ENCODE measurements around the gene TBXAS1.

GRCh38 chr7:139799586-139799985 is 29.5 kb upstream of the TBXAS1 start:
- TF ChIP-seq, protein P1, sequence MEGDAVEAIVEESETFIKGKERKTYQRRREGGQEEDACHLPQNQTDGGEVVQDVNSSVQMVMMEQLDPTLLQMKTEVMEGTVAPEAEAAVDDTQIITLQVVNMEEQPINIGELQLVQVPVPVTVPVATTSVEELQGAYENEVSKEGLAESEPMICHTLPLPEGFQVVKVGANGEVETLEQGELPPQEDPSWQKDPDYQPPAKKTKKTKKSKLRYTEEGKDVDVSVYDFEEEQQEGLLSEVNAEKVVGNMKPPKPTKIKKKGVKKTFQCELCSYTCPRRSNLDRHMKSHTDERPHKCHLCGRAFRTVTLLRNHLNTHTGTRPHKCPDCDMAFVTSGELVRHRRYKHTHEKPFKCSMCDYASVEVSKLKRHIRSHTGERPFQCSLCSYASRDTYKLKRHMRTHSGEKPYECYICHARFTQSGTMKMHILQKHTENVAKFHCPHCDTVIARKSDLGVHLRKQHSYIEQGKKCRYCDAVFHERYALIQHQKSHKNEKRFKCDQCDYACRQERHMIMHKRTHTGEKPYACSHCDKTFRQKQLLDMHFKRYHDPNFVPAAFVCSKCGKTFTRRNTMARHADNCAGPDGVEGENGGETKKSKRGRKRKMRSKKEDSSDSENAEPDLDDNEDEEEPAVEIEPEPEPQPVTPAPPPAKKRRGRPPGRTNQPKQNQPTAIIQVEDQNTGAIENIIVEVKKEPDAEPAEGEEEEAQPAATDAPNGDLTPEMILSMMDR (IDR thresholded peaks at IDR 0.05): no peak
- TF ChIP-seq SMC3 (IDR thresholded peaks at IDR 0.05) (no peak), ESRRA (IDR thresholded peaks at IDR 0.05; ENCODE audit: borderline replicate concordance, low read length) (no peak)
